Spleen (tissue), 7 donors: ENCODE measurements around the gene PAK1.

Source experiments
- CTCF ChIP-seq, 11 experiments: fragments of 200-600 bp in 7 of 11; fragments of 450-650 bp in 4 of 11; sonication (generic) in 4 of 11; IDR thresholded peaks in 8 of 11; conservative IDR thresholded peaks in 3 of 11; 1 replicate in 7 of 11; 2 replicates in 4 of 11; pipeline versions ENCODE4 v1.4.0 to v1.8.0; 2016 to 2021; ENCODE audit warnings: antibody characterized with exemption in 11 of 11, inconsistent platforms in 4 of 11, mild to moderate bottlenecking in 1 of 11
- POLR2A ChIP-seq, 3 donors: fragments of 450-650 bp; IDR thresholded peaks; one replicate each; pipeline ENCODE4 v1.5.1; 2017; ENCODE audit warnings: antibody characterized with exemption in 3 of 3, mild to moderate bottlenecking in 1 of 3
- POLR2AphosphoS5 ChIP-seq, 3 donors: sonication (generic); formaldehyde crosslinking; IDR thresholded peaks; one replicate each; pipeline ENCODE4 v1.5.1; 2017; ENCODE audit warnings: antibody characterized with exemption in 3 of 3
- donor health status: DM: no; HTN: no; CAD: no; lungs with moderate emphysema.
- donor health status: DM: no; HTN: no; CAD: no.
- donor health status: DM: no; HTN: no; CAD: no.

GRCh38 chr11:77470504-77470903 lies 3.4 kb downstream of the PAK1 start:
- no peak for TF ChIP-seq CTCF (IDR thresholded peaks at IDR 0.05 in 8 of 11, conservative IDR thresholded peaks at IDR 0.05 in 3 of 11)
- no peak for TF ChIP-seq POLR2A (IDR thresholded peaks at IDR 0.05)
- no peak for TF ChIP-seq POLR2AphosphoS5 (IDR thresholded peaks at IDR 0.05)
